H9 (cell line): ENCODE data around the gene USP37. TPM values are rescaled to one million over a fixed set of nuclear protein-coding genes. Genes with fewer than 3 reads are reported as not detected.

Source experiments
- DNase-seq: peaks from one replicate; pipeline ENCODE4 v3.0.0-alpha.2; 2017
- H2AFZ ChIP-seq: one replicate; pipeline ENCODE4 v1.6.1; 2013; ENCODE audit warnings: mild to moderate bottlenecking, low read length, control low read depth, moderate library complexity
- H2AK5ac ChIP-seq: 2 replicates; pipeline ENCODE4 v1.6.1; 2013; ENCODE audit warnings: low read length, control low read depth, mixed read lengths; ENCODE audit not compliant: insufficient read length
- H2BK120ac ChIP-seq: one replicate; pipeline ENCODE4 v1.6.1; 2013; ENCODE audit warnings: low read depth, mild to moderate bottlenecking, low read length, control low read depth, inconsistent platforms; ENCODE audit not compliant: poor library complexity, severe bottlenecking
- H2BK12ac ChIP-seq: 2 replicates; pipeline ENCODE4 v1.6.1; 2013; ENCODE audit warnings: low read length, control low read depth, mixed read lengths, low read depth; ENCODE audit not compliant: insufficient read length
- H2BK15ac ChIP-seq: 2 replicates; pipeline ENCODE4 v1.6.1; 2013; ENCODE audit warnings: low read depth, low read length, control low read depth
- H2BK20ac ChIP-seq: one replicate; pipeline ENCODE4 v1.6.1; 2013; ENCODE audit warnings: low read depth, mild to moderate bottlenecking, low read length, control low read depth, inconsistent platforms; ENCODE audit not compliant: poor library complexity, severe bottlenecking
- H2BK5ac ChIP-seq: 2 replicates; pipeline ENCODE4 v1.6.1; 2013; ENCODE audit warnings: low read length, control low read depth, mixed read lengths; ENCODE audit not compliant: insufficient read length
- H3K14ac ChIP-seq: 2 replicates; pipeline ENCODE4 v1.6.1; 2013; ENCODE audit warnings: low read length, control low read depth; ENCODE audit not compliant: insufficient read depth
- H3K18ac ChIP-seq: 2 replicates; pipeline ENCODE4 v1.6.1; 2013; ENCODE audit warnings: low read depth, mild to moderate bottlenecking, mixed read lengths, low read length, control low read depth; ENCODE audit not compliant: insufficient read length
- H3K23ac ChIP-seq: 2 replicates; pipeline ENCODE4 v1.6.1; 2013; ENCODE audit warnings: low read length, control low read depth, mixed read lengths, low read depth; ENCODE audit not compliant: insufficient read length
- H3K23me2 ChIP-seq: 2 replicates; pipeline ENCODE4 v1.6.1; 2013; ENCODE audit warnings: low read depth, mild to moderate bottlenecking, mixed read lengths, low read length, control low read depth; ENCODE audit not compliant: insufficient read length, poor library complexity, severe bottlenecking
- H3K27ac ChIP-seq: 2 replicates; pipeline ENCODE4 v1.5.1; 2013; ENCODE audit warnings: low read length, control low read depth, mixed read lengths, low read depth; ENCODE audit not compliant: insufficient read length
- H3K27me3 ChIP-seq: 2 replicates; pipeline ENCODE4 v1.6.1; 2013; ENCODE audit warnings: low read length, control low read depth, inconsistent platforms; ENCODE audit not compliant: insufficient read depth
- H3K4ac ChIP-seq: 2 replicates; pipeline ENCODE4 v1.6.1; 2013; ENCODE audit warnings: low read depth, mild to moderate bottlenecking, control low read depth, inconsistent platforms, low read length, moderate library complexity
- H3K4me1 ChIP-seq: 2 replicates; pipeline ENCODE4 v1.6.1; 2013; ENCODE audit warnings: low read length, control low read depth, inconsistent platforms; ENCODE audit not compliant: insufficient read depth
- H3K4me2 ChIP-seq: 2 replicates; pipeline ENCODE4 v1.6.1; 2013; ENCODE audit warnings: low read length, control low read depth, mixed read lengths; ENCODE audit not compliant: insufficient read length, insufficient read depth
- H3K56ac ChIP-seq: 2 replicates; pipeline ENCODE4 v1.6.1; 2013; ENCODE audit warnings: low read depth, mild to moderate bottlenecking, mixed read lengths, low read length, control low read depth; ENCODE audit not compliant: insufficient read length
- H3K79me1 ChIP-seq: 2 replicates; pipeline ENCODE4 v1.6.1; 2013; ENCODE audit warnings: low read depth, mild to moderate bottlenecking, moderate library complexity, low read length, control low read depth, inconsistent platforms; ENCODE audit not compliant: insufficient read depth, poor library complexity, severe bottlenecking
- H3K79me2 ChIP-seq: 2 replicates; pipeline ENCODE4 v1.6.1; 2013; ENCODE audit warnings: low read length, control low read depth, inconsistent platforms; ENCODE audit not compliant: insufficient read depth
- H3K9ac ChIP-seq: 2 replicates; pipeline ENCODE4 v1.6.1; 2013; ENCODE audit warnings: low read length, control low read depth, mixed read lengths; ENCODE audit not compliant: insufficient read length; ENCODE audit errors: extremely low read depth
- H3K9me3 ChIP-seq: one replicate; pipeline ENCODE4 v1.6.1; 2013; ENCODE audit warnings: low read depth, low read length, inconsistent platforms; ENCODE audit not compliant: control insufficient read depth
- H3T11ph ChIP-seq: one replicate; pipeline ENCODE4 v1.6.1; 2013; ENCODE audit warnings: mild to moderate bottlenecking, low read length, control low read depth, inconsistent platforms
- H4K20me1 ChIP-seq: one replicate; pipeline ENCODE4 v1.6.1; 2013; ENCODE audit not compliant: control insufficient read depth, insufficient read length, insufficient read depth
- H4K5ac ChIP-seq: 2 replicates; pipeline ENCODE4 v1.6.1; 2013; ENCODE audit warnings: low read depth, mild to moderate bottlenecking, mixed read lengths, low read length, control low read depth; ENCODE audit not compliant: insufficient read length
- H4K8ac ChIP-seq: replicated peaks from 2 replicates; pipeline ENCODE4 v1.6.1; 2013; ENCODE audit warnings: low read length, control low read depth, mixed read lengths, low read depth; ENCODE audit not compliant: insufficient read length
- H4K91ac ChIP-seq: 2 replicates; pipeline ENCODE4 v1.6.1; 2013; ENCODE audit warnings: low read depth, mild to moderate bottlenecking, moderate library complexity, mixed read lengths, low read length, control low read depth; ENCODE audit not compliant: insufficient read length
- H3K27ac Mint-ChIP-seq, 3 experiments: 2 replicates in 2 of 3; 3 replicates in 1 of 3; pipeline ENCODE4 v1.8.0; 2020 to 2021; ENCODE audit warnings: mixed read lengths in 3 of 3, mild to moderate bottlenecking in 1 of 3, moderate library complexity in 1 of 3
- H3K27me3 Mint-ChIP-seq: 2 replicates; pipeline ENCODE4 v1.8.0; 2021; ENCODE audit warnings: low read depth, mild to moderate bottlenecking, moderate library complexity, mixed read lengths
- H3K36me3 Mint-ChIP-seq, 3 experiments: 2 replicates in 2 of 3; 3 replicates in 1 of 3; pipeline ENCODE4 v1.8.0; 2020 to 2021; ENCODE audit warnings: low read depth in 3 of 3, mixed read lengths in 3 of 3; ENCODE audit not compliant: insufficient read depth in 1 of 3
- H3K4me1 Mint-ChIP-seq, 2 experiments: 2 replicates each; pipeline ENCODE4 v1.8.0; 2020; ENCODE audit warnings: mixed read lengths in 2 of 2
- H3K4me3 Mint-ChIP-seq, 2 experiments: 2 replicates in 1 of 2; 3 replicates in 1 of 2; pipeline ENCODE4 v1.8.0; 2020 to 2021; ENCODE audit warnings: mild to moderate bottlenecking in 2 of 2, mixed read lengths in 2 of 2, moderate library complexity in 1 of 2
- H3K9me3 Mint-ChIP-seq, 2 experiments: 2 replicates in 1 of 2; 3 replicates in 1 of 2; pipeline ENCODE4 v1.8.0; 2020; ENCODE audit warnings: mild to moderate bottlenecking in 2 of 2, mixed read lengths in 2 of 2, moderate library complexity in 1 of 2
- CTCF ChIP-seq: fragments of 200-600 bp; sonication (generic); conservative IDR thresholded peaks from 3 replicates; pipeline ENCODE4 v1.8.0; 2021; ENCODE audit warnings: antibody characterized with exemption, mild to moderate bottlenecking
- WGBS: extraction: QIAGEN DNeasy Blood & Tissue Kit; methylation state at CpG from one replicate; pipeline ENCODE4 v1.1.7; 2013; ENCODE audit warnings: missing lambda C conversion rate, low lambda C conversion rate, mixed read lengths; ENCODE audit not compliant: insufficient read length; ENCODE audit errors: extremely low coverage; 5-methylcytosine and 5-hydroxymethylcytosine counted together
- total RNA-seq: library from RNA; stranded (reverse); gene quantifications from 2 replicates; pipeline ENCODE4 v1.2.1, GENCODE V29; 2021

The USP37 gene
- total RNA-seq, 1 experiment from 2014 or later, result 34.9 TPM

GRCh38 chr2:218436992-218437391 is 131.2 kb downstream of the USP37 start:
- Histone ChIP-seq H3T11ph (no peak overlapping the region), H3K79me2 (no peaks in the 10 kb centered on the region), H3K23me2 (no peaks in the 10 kb centered on the region), H3K79me1 (no peaks in the 10 kb centered on the region), H2BK12ac (no peak overlapping the region), H2AK5ac (no peak overlapping the region), H2BK120ac (no peak overlapping the region), H4K91ac (no peak overlapping the region), H2AFZ (no peak overlapping the region), H3K4me1 (no peaks in the 10 kb centered on the region), H3K14ac (no peak overlapping the region), H3K56ac (no peak overlapping the region), H3K27me3 (no peaks in the 10 kb centered on the region), H2BK15ac (no peak overlapping the region), H4K5ac (no peak overlapping the region), H3K18ac (no peak overlapping the region), H3K4ac (no peak overlapping the region), H4K20me1 (no peaks in the 10 kb centered on the region), H4K8ac (no peak overlapping the region), H2BK5ac (no peak overlapping the region), H3K9ac (no peak overlapping the region), H3K23ac (no peak overlapping the region), H3K27ac (no peak overlapping the region), H2BK20ac (no peak overlapping the region), H3K4me2 (no peak overlapping the region), H3K9me3 (no peaks in the 10 kb centered on the region)
- no CpG with 5 or more reads among the region's 5 CpGs for WGBS
- DNase-seq, result no peak
- Mint-ChIP-seq H3K4me3 (no peak overlapping the region), H3K4me1 (no peaks in the 10 kb centered on the region), H3K36me3 (0 out of 7 replicates have a peak, but pooled peaks cover 0 to 1% (median 0%) of the 10 kb centered on the region in 3 experiments), H3K9me3 (no peaks in the 10 kb centered on the region), H3K27me3 (peaks cover 1% of the 10 kb centered on the region), H3K27ac (no peak overlapping the region)
- no peak for TF ChIP-seq CTCF
